ENCODE measurements around the gene PTGIR. TPM values are rescaled to one million over a fixed set of nuclear protein-coding genes. Genes with fewer than 3 reads are reported as not detected.

The PTGIR gene
- total and polyA plus RNA-seq, 2 donors from 2014 or later: 7.5 to 10.1 TPM

- DNase-seq (peak; percentile 74 to 96 (median 88)), FAIRE-seq (no peak)
- no peaks in the 10 kb centered on the region for H3K36me3 ChIP-seq (ENCODE audit: control insufficient read depth in 2 of 3, insufficient read depth in 3 of 3, low read length in 3 of 3)
- H3K27me3 ChIP-seq (ENCODE audit: control insufficient read depth, insufficient read depth, low read length): peaks cover 11% of the 10 kb centered on the region
- no peaks in the 10 kb centered on the region for H3K9me3 ChIP-seq (ENCODE audit: control insufficient read depth in 2 of 3, insufficient read depth in 1 of 3, low read length in 3 of 3)
- H3K27ac ChIP-seq (ENCODE audit: low read depth in 2 of 2, low read length in 2 of 2): no peak overlapping the region
- H3K4me3 ChIP-seq (ENCODE audit: low read length in 3 of 3): peak overlapping the region; percentile 25 to 39 (median 30)
- intact Hi-C loops (cut with DNase I): no loop called here
- no peak overlapping the region for H3K9ac ChIP-seq (ENCODE audit: low read length in 3 of 3)
- no peak for TF ChIP-seq CTCF (IDR thresholded peaks at IDR 0.05; ENCODE audit: borderline replicate concordance, extremely low read depth, insufficient read depth)
- H3K4me1 ChIP-seq (ENCODE audit: control insufficient read depth in 2 of 3, insufficient read depth in 2 of 3, low read depth in 1 of 3, low read length in 3 of 3): peaks cover 0 to 20% (median 5%) of the 10 kb centered on the region in 3 donors
Measured at GRCh38 chr19:46634045-46634655, 9.3 kb upstream of the PTGIR start.

- Histone ChIP-seq H3K4me1 (ENCODE audit: control insufficient read depth in 2 of 3, insufficient read depth in 2 of 3, low read depth in 1 of 3, low read length in 3 of 3) (peaks cover 0 to 12% (median 5%) of the 10 kb centered on the region in 3 donors), H3K9ac (ENCODE audit: low read length in 3 of 3) (no peak overlapping the region), H3K27ac (ENCODE audit: low read depth in 2 of 2, low read length in 2 of 2) (no peak overlapping the region), H3K9me3 (ENCODE audit: control insufficient read depth in 2 of 3, insufficient read depth in 1 of 3, low read length in 3 of 3) (no peaks in the 10 kb centered on the region), H3K36me3 (ENCODE audit: control insufficient read depth in 2 of 3, insufficient read depth in 3 of 3, low read length in 3 of 3) (no peaks in the 10 kb centered on the region), H3K4me3 (ENCODE audit: low read length in 3 of 3) (no peak overlapping the region), H3K27me3 (ENCODE audit: control insufficient read depth, insufficient read depth, low read length) (peaks cover 11% of the 10 kb centered on the region)
- FAIRE-seq (no peak), DNase-seq (no peak)
- intact Hi-C loops (cut with DNase I): no loop called here
- TF ChIP-seq CTCF (IDR thresholded peaks at IDR 0.05; ENCODE audit: borderline replicate concordance, extremely low read depth, insufficient read depth): no peak
Measured at GRCh38 chr19:46633130-46633529, 8.2 kb upstream of the PTGIR start.

- Histone ChIP-seq H3K36me3 (ENCODE audit: control insufficient read depth in 2 of 3, insufficient read depth in 3 of 3, low read length in 3 of 3) (no peaks in the 10 kb centered on the region), H3K9ac (ENCODE audit: low read length in 3 of 3) (no peak overlapping the region), H3K4me1 (ENCODE audit: control insufficient read depth in 2 of 3, insufficient read depth in 2 of 3, low read depth in 1 of 3, low read length in 3 of 3) (peaks cover 0 to 14% (median 5%) of the 10 kb centered on the region in 3 donors), H3K27me3 (ENCODE audit: control insufficient read depth, insufficient read depth, low read length) (peaks cover 5% of the 10 kb centered on the region), H3K27ac (ENCODE audit: low read depth in 2 of 2, low read length in 2 of 2) (no peak overlapping the region), H3K4me3 (ENCODE audit: low read length in 3 of 3) (no peak overlapping the region), H3K9me3 (ENCODE audit: control insufficient read depth in 2 of 3, insufficient read depth in 1 of 3, low read length in 3 of 3) (no peaks in the 10 kb centered on the region)
- FAIRE-seq: no peak
- TF ChIP-seq CTCF (IDR thresholded peaks at IDR 0.05; ENCODE audit: borderline replicate concordance, extremely low read depth, insufficient read depth): no peak
- intact Hi-C loops (cut with DNase I): no loop called here
- DNase-seq: peak in 1 of 5 donors; percentile 40
Measured at GRCh38 chr19:46631481-46631880, 6.6 kb upstream of the PTGIR start.
